IPS-NIHi11 (cell line): ENCODE data around the gene FASN.
A peak's percentile ranks its signal among the peaks of the same experiment; 100 is the strongest.

ENCODE experiments used
- DNase-seq: peaks from one replicate; pipeline ENCODE4 v3.0.0; 2012; ENCODE audit warnings: mixed read lengths, low spot score

Gene FASN

GRCh38 chr17:82076018-82076784, 21.8 kb downstream of the FASN start:
- no peak for DNase-seq

GRCh38 chr17:82073446-82073845, 24.6 kb downstream of the FASN start:
- no peak for DNase-seq

GRCh38 chr17:82072827-82073226, 25.2 kb downstream of the FASN start:
- no peak for DNase-seq

GRCh38 chr17:82070611-82071010, 27.4 kb downstream of the FASN start:
- no peak for DNase-seq

GRCh38 chr17:82065638-82066303, 32.3 kb downstream of the FASN start, which contains the start of gene DUS1L:
TSS of gene DUS1L (minus strand) at chr17:82065804. CDS start at chr17:82065059, 745 bp downstream.
- peak; percentile 100 for DNase-seq

GRCh38 chr17:82065193-82065637, 32.8 kb downstream of the FASN start:
- no peak for DNase-seq

- no peak for DNase-seq
Observed at GRCh38 chr17:82064433-82065192, 33.4 kb downstream of the FASN start.

GRCh38 chr17:82063424-82064415, 34.3 kb downstream of the FASN start:
- DNase-seq: no peak

- no peak for DNase-seq
Observed at GRCh38 chr17:82062984-82063368, 35.1 kb downstream of the FASN start.

- no peak for DNase-seq
Observed at GRCh38 chr17:82062076-82062983, 35.7 kb downstream of the FASN start.

- no peak for DNase-seq
Observed at GRCh38 chr17:82061047-82061925, 36.8 kb downstream of the FASN start.

- DNase-seq: no peak
Observed at GRCh38 chr17:82060614-82061013, 37.4 kb downstream of the FASN start.

GRCh38 chr17:82060001-82060380, 38.0 kb downstream of the FASN start:
- DNase-seq: no peak

- DNase-seq: no peak
Observed at GRCh38 chr17:82059272-82060000, 38.6 kb downstream of the FASN start.

GRCh38 chr17:82058855-82059249, 39.2 kb downstream of the FASN start:
- no peak for DNase-seq

GRCh38 chr17:82058230-82058854, 39.7 kb downstream of the FASN start:
- no peak for DNase-seq

GRCh38 chr17:82056729-82057621, 41.1 kb downstream of the FASN start:
- no peak for DNase-seq
